ENCODE results near the gene TMEM151B.

GRCh38 chr6:44248579-44248978 is 21.7 kb upstream of the TMEM151B start:
- TF ChIP-seq CTCF (IDR thresholded peaks at IDR 0.05) = no peak
- TF ChIP-seq EP300 (IDR thresholded peaks at IDR 0.05; ENCODE audit: borderline replicate concordance in 1 of 2, low read depth in 1 of 2, low read length in 1 of 2) = no peak
- TF ChIP-seq EZH2phosphoT487 (IDR thresholded peaks at IDR 0.05; ENCODE audit: borderline replicate concordance, low read depth) = no peak
- no peak for TF ChIP-seq POLR2AphosphoS5 (IDR thresholded peaks at IDR 0.05; ENCODE audit: low read depth, low read length)
- TF ChIP-seq TAF1 (IDR thresholded peaks at IDR 0.05; ENCODE audit: borderline replicate concordance, low read depth, low read length) = no peak
